Lung (tissue), 12 donors: ENCODE data around the gene CLTC. TPM values are rescaled to one million over a fixed set of nuclear protein-coding genes. Genes with fewer than 3 reads are reported as not detected.
A peak's percentile ranks its signal among the peaks of the same experiment; 100 is the strongest.

Experiments used
- ATAC-seq: fragments of 200-7000 bp; cut with Tn5 transposase; one replicate; pipeline ENCODE4 v1.9.1; 2020; ENCODE audit warnings: moderate number of reproducible peaks; ENCODE audit not compliant: insufficient read depth, low FRiP score
- DNase-seq, 3 donors: peaks; one replicate each; pipeline ENCODE4 v3.0.0-alpha.2; 2013 to 2017
- H3K27ac ChIP-seq, 2 donors: one replicate each; pipeline ENCODE4 v1.5.1; 2013; ENCODE audit warnings: mild to moderate bottlenecking in 2 of 2, moderate library complexity in 2 of 2, control low read depth in 1 of 2, inconsistent platforms in 1 of 2, low read depth in 1 of 2, low read length in 1 of 2
- H3K27me3 ChIP-seq, 3 donors: one replicate each; pipeline ENCODE4 v1.5.1; 2013; ENCODE audit warnings: low read length in 2 of 3; ENCODE audit not compliant: control insufficient read depth in 3 of 3, insufficient read depth in 3 of 3
- H3K36me3 ChIP-seq, 4 donors: one replicate each; pipeline ENCODE4 v1.5.1; 2013; ENCODE audit warnings: low read length in 4 of 4, mild to moderate bottlenecking in 1 of 4, moderate library complexity in 1 of 4; ENCODE audit not compliant: control insufficient read depth in 4 of 4, insufficient read depth in 4 of 4
- H3K4me1 ChIP-seq, 5 donors: one replicate each; pipeline ENCODE4 v1.5.1; 2013; ENCODE audit warnings: low read length in 5 of 5, mild to moderate bottlenecking in 2 of 5, moderate library complexity in 1 of 5; ENCODE audit not compliant: control insufficient read depth in 5 of 5, insufficient read depth in 5 of 5
- H3K4me3 ChIP-seq: one replicate; pipeline ENCODE4 v1.5.1; 2013; ENCODE audit warnings: mild to moderate bottlenecking, control low read depth, moderate library complexity
- H3K9ac ChIP-seq, 2 donors: one replicate each; pipeline ENCODE4 v1.5.1; 2013; ENCODE audit warnings: low read length in 2 of 2, control low read depth in 1 of 2; ENCODE audit not compliant: insufficient read depth in 1 of 2
- H3K9me3 ChIP-seq, 4 donors: one replicate each; pipeline ENCODE4 v1.5.1; 2013; ENCODE audit warnings: low read length in 3 of 4, mild to moderate bottlenecking in 1 of 4, moderate library complexity in 1 of 4; ENCODE audit not compliant: control insufficient read depth in 4 of 4, insufficient read depth in 3 of 4
- WGBS, 2 donors: extraction: QIAGEN DNeasy Blood & Tissue Kit; methylation state at CpG; one replicate each; pipeline ENCODE4 v1.1.7; 2013; 5-methylcytosine and 5-hydroxymethylcytosine counted together
- polyA plus RNA-seq, 2 donors: library from polyadenylated mRNA; stranded (reverse); fragments of 200-250 nt; gene quantifications; one replicate each; pipeline ENCODE4 v1.2.1, GENCODE V29; 2013
- total RNA-seq, 2 donors: library from RNA; depleted of rRNA in 1 of 2; stranded (reverse); fragments of >200 nt in 1 of 2; gene quantifications; one replicate each; pipeline ENCODE4 v1.2.1, GENCODE V29; 2014 to 2021
- TF ChIP-seq, protein P1 (sequence below): IDR thresholded peaks from 2 replicates; pipeline ENCODE4 v1.5.1; 2012; ENCODE audit warnings: mild to moderate bottlenecking; ENCODE audit errors: control extremely low read depth, extremely low read depth
- donor health status: control.
- donor health status: control.
- donor health status: Bipolar disorder and iron deficiency.
- donor health status: healthy.
- donor health status: DM: yes; HTN: yes; CAD: no.

The CLTC gene
- total and polyA plus RNA-seq, 4 donors = 87.7 to 246 (median 162) TPM

DNA sequence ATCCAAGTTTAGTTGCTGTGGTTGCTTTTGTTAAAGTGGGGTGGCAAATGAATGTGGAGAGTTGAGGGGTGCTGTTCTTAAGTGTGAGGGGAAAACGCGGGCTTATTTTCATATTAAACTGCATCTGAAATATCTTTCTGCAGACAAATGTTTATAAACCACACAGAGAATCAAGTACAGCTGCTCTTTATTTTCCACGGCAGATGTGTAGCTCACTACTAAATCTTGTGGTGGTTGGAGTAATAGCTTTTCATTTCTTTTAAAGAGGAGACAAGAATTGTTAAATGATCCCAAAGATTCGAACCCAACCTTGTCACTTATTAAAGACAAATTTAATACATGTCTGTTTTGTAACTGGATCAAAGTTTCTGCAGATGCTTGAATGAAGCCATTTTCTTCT is 2.1 kb downstream of the CLTC start:
- ATAC-seq (no peak), DNase-seq (peak in 2 of 3 donors; percentile 20 to 23)
- peaks cover 0 to 8% (median 3%) of the 10 kb centered on the region in 4 donors for H3K36me3 ChIP-seq
- TF ChIP-seq, protein P1, sequence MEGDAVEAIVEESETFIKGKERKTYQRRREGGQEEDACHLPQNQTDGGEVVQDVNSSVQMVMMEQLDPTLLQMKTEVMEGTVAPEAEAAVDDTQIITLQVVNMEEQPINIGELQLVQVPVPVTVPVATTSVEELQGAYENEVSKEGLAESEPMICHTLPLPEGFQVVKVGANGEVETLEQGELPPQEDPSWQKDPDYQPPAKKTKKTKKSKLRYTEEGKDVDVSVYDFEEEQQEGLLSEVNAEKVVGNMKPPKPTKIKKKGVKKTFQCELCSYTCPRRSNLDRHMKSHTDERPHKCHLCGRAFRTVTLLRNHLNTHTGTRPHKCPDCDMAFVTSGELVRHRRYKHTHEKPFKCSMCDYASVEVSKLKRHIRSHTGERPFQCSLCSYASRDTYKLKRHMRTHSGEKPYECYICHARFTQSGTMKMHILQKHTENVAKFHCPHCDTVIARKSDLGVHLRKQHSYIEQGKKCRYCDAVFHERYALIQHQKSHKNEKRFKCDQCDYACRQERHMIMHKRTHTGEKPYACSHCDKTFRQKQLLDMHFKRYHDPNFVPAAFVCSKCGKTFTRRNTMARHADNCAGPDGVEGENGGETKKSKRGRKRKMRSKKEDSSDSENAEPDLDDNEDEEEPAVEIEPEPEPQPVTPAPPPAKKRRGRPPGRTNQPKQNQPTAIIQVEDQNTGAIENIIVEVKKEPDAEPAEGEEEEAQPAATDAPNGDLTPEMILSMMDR = no peak
- peaks cover 4 to 27% (median 20%) of the 10 kb centered on the region in 5 donors for H3K4me1 ChIP-seq
- no peak overlapping the region for H3K27ac ChIP-seq
- H3K27me3 ChIP-seq = no peaks in the 10 kb centered on the region
- H3K9ac ChIP-seq = peak overlapping the region in 1 of 2 donors; percentile 51
- WGBS, 2 donors = 28 to 66% methylated on average over 4 of the region's 4 CpGs
- no peak overlapping the region for H3K4me3 ChIP-seq
- no peaks in the 10 kb centered on the region for H3K9me3 ChIP-seq

DNA sequence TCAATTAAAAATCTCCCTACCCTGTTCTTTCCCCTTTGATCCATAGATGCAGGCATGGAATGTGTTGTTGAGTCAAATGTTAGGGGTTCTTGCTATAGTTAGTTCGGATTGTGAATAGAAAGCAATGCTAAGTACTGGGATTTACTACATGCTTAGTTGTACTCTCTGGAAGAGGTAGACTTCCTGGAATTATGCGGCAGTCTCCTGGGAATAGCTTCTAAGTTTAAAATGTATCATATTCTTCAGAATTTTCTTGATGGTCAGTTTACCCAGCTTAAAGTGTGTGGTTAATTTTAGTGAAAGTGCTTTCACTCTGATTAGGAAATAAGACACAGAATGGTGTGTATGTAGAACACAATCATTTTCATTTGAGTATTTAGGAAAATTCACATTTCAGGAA is 3.5 kb downstream of the CLTC start:
- TF ChIP-seq, protein P1 = no peak
- H3K27ac ChIP-seq = no peak overlapping the region
- H3K27me3 ChIP-seq = no peaks in the 10 kb centered on the region
- no peak for DNase-seq
- no peaks in the 10 kb centered on the region for H3K9me3 ChIP-seq
- ATAC-seq = no peak
- peaks cover 7 to 32% (median 26%) of the 10 kb centered on the region in 5 donors for H3K4me1 ChIP-seq
- WGBS, 2 donors = 51 to 78% methylated on average over 2 of the region's 2 CpGs
- no peak overlapping the region for H3K4me3 ChIP-seq
- H3K9ac ChIP-seq = no peak overlapping the region
- peaks cover 0 to 8% (median 3%) of the 10 kb centered on the region in 4 donors for H3K36me3 ChIP-seq

DNA sequence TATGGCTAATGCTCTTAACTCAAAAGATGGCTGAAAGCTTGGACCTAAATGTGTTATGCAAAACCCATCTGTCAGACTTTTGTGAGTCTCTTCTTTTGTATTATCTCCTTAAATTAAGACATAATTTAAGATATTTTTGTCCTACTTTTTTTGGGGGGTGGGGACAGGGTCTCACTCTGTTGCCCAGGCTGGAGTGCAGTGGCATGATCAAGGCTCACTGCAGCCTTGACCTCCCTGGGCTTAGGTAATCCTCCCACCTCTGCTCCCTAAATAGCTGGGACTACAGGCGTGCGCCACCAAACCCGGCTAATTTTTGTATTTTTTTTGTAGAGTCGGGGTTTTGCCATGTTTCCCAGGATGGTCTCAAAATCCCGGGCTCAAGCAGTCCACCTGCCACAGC is 7.1 kb downstream of the CLTC start:
- Histone ChIP-seq H3K9me3 (no peaks in the 10 kb centered on the region), H3K36me3 (peaks cover 0 to 5% (median 1%) of the 10 kb centered on the region in 4 donors), H3K9ac (no peak overlapping the region), H3K4me1 (peaks cover 2 to 36% (median 28%) of the 10 kb centered on the region in 5 donors), H3K27ac (no peak overlapping the region), H3K4me3 (no peak overlapping the region), H3K27me3 (no peaks in the 10 kb centered on the region)
- DNase-seq (no peak), ATAC-seq (no peak)
- TF ChIP-seq, protein P1 = no peak
- WGBS, 2 donors = 93 to 94% methylated on average over 5 of the region's 5 CpGs

DNA sequence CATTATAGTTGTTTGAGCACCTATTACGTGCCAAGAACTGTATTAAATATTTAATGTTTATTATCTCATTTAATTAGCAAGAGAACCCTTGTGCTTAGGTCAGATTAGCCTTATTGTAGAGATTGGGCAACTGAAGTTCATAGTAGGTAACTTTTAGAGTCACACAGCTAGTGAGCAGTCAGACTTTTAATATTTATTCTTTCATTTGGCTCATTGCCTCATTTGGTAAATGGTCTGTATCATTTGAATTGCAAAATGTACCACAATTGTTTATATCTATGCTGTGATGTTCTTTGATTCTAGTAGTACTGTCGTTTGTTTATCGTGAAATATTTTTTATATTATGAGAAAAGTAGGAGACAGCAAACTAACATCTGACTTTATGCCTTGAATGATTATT is 7.6 kb downstream of the CLTC start:
- Histone ChIP-seq H3K36me3 (peaks cover 0 to 5% (median 1%) of the 10 kb centered on the region in 4 donors), H3K4me1 (peaks cover 0 to 31% (median 25%) of the 10 kb centered on the region in 5 donors), H3K9me3 (no peaks in the 10 kb centered on the region), H3K27ac (no peak overlapping the region), H3K27me3 (no peaks in the 10 kb centered on the region), H3K4me3 (no peak overlapping the region), H3K9ac (peak overlapping the region in 1 of 2 donors; percentile 50)
- DNase-seq = peak in 1 of 3 donors; percentile 69
- TF ChIP-seq, protein P1 = no peak
- no peak for ATAC-seq
- 65 to 73% methylated on average over 3 of the region's 3 CpGs for WGBS, 2 donors
